ENCODE results near the gene GPR150.
"Not testable (repeated sequence)": the region's sequence is repeated elsewhere in the genome, so short reads cannot be mapped to it uniquely, and the experiment has no call there.

The GPR150 gene

DNA sequence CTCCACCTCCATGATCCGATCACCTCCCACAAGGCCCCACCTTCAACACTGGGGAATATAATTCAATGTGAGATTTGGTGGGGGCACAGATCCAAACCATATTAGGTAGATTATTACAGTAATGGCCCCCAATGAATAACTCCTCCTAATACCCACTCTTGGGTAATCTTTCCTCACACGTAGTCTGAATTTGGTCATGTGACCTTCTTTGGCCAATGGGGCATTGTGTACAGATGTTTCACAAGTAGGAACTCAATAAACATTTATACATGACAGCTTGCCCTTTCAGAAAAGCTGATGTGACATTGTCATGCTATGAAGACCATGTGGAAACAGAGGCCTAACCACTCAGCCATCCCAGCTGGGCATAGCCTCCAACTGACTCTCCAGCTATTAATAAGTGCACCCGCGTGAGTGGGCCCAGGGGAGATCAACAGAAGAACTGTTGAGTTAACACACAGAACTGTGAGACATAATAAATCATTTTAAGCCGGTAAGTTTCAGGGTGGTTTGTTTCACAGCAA lies 10.6 kb downstream of the GPR150 start:
- H3K9me3 ChIP-seq (ENCODE audit: control extremely low read depth in 1 of 5, control insufficient read depth in 4 of 5, insufficient read depth in 2 of 5, low read depth in 1 of 5, low read length in 4 of 5), result peaks cover 0 to 3% (median 0%) of the 10 kb centered on the region in 5 experiments
- no peak overlapping the region for H3K4me3 ChIP-seq (ENCODE audit: control insufficient read depth in 1 of 7, extremely low read depth in 1 of 7, insufficient read depth in 4 of 7, low read depth in 2 of 7, low read length in 6 of 7)
- no peaks in the 10 kb centered on the region for H3K27me3 ChIP-seq (replicated peaks in 2 of 5; ENCODE audit: control insufficient read depth in 4 of 5, insufficient read depth in 5 of 5, low read length in 4 of 5)
- no peak overlapping the region for H3K27ac ChIP-seq (ENCODE audit: insufficient read depth in 1 of 2, low read depth in 1 of 2, low read length in 2 of 2, poor library complexity in 1 of 2, severe bottlenecking in 2 of 2)
- DNase-seq, result no peak
- H3K36me3 ChIP-seq (ENCODE audit: control insufficient read depth in 4 of 4, insufficient read depth in 4 of 4, low read length in 3 of 4), result no peaks in the 10 kb centered on the region
- WGBS (ENCODE audit: insufficient coverage), result 89% methylated on average over 2 of the region's 5 CpGs
- ChIA-PET POLR2A (no interaction called here), CTCF (interaction anchor here (1.0 to 2.2 kb wide), 4 partner anchors 13 to 74 kb away, joined by 3 to 5 read pairs (median 4); partner anchors contain the start of gene RFESD)
- H3K4me1 ChIP-seq (ENCODE audit: control extremely low read depth in 1 of 4, control insufficient read depth in 4 of 4, insufficient read depth in 4 of 4, low read length in 3 of 4), result peaks cover 0 to 4% (median 0%) of the 10 kb centered on the region in 4 experiments

- H3K4me1 ChIP-seq (ENCODE audit: control extremely low read depth in 1 of 4, control insufficient read depth in 4 of 4, insufficient read depth in 4 of 4, low read length in 3 of 4), result peaks cover 0 to 4% (median 0%) of the 10 kb centered on the region in 4 experiments
- WGBS (ENCODE audit: insufficient coverage), result no CpG with 5 or more reads among the region's 2 CpGs
- no peak for DNase-seq
- H3K27ac ChIP-seq (ENCODE audit: insufficient read depth in 1 of 2, low read depth in 1 of 2, low read length in 2 of 2, poor library complexity in 1 of 2, severe bottlenecking in 2 of 2), result no peak overlapping the region
- no peaks in the 10 kb centered on the region for H3K36me3 ChIP-seq (ENCODE audit: control insufficient read depth in 4 of 4, insufficient read depth in 4 of 4, low read length in 3 of 4)
- peaks cover 0 to 3% (median 0%) of the 10 kb centered on the region in 5 experiments for H3K9me3 ChIP-seq (ENCODE audit: control extremely low read depth in 1 of 5, control insufficient read depth in 4 of 5, insufficient read depth in 2 of 5, low read depth in 1 of 5, low read length in 4 of 5)
- no peaks in the 10 kb centered on the region for H3K27me3 ChIP-seq (replicated peaks in 2 of 5; ENCODE audit: control insufficient read depth in 4 of 5, insufficient read depth in 5 of 5, low read length in 4 of 5)
- H3K4me3 ChIP-seq (ENCODE audit: control insufficient read depth in 1 of 7, extremely low read depth in 1 of 7, insufficient read depth in 4 of 7, low read depth in 2 of 7, low read length in 6 of 7), result no peak overlapping the region
- CTCF ChIA-PET, result interaction anchor here (1.0 to 2.2 kb wide), 5 partner anchors 9 to 75 kb away, joined by 3 to 14 read pairs (median 5); partner anchors contain the start of gene RFESD
- POLR2A ChIA-PET, result no interaction called here
Observed at GRCh38 chr5:95631255-95631958, 11.5 kb downstream of the GPR150 start.

DNA sequence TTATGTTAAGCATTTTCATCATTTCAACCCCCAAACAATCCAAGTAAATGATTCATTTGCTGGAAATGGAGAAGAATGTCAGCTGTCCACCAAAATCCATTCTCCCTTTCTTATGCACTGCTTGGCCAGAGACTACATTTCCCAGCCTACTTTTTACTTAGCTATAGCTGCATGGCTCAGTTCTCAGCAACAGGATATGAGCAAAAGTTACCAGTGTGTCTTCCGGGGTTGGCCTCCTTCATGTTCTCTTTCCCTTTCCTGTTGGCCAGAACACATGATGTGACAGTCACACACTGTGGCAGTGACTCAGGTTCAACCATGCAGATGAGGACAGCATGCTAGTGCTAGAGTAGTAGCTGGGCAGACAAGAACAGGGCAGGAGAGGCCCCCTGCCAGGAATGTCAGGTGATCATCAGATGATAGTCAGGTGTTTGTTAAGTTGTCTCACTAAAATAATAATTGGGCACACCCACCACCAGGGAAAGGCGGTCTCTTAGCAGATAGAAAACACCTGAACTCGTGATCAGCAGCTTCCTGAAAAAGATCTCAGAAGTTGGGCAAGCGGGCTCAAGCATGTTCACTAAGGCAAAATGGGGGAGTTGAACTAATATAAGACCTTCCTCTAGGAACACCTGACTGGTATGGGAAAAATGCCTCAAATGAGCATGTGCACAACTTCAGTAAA lies 12.2 kb downstream of the GPR150 start:
- H3K27ac ChIP-seq (ENCODE audit: insufficient read depth in 1 of 2, low read depth in 1 of 2, low read length in 2 of 2, poor library complexity in 1 of 2, severe bottlenecking in 2 of 2), result no peak overlapping the region
- peaks cover 0 to 3% (median 0%) of the 10 kb centered on the region in 5 experiments for H3K9me3 ChIP-seq (ENCODE audit: control extremely low read depth in 1 of 5, control insufficient read depth in 4 of 5, insufficient read depth in 2 of 5, low read depth in 1 of 5, low read length in 4 of 5)
- DNase-seq, result peak in 2 of 3 donors; percentile 66 to 80
- CTCF ChIA-PET, result interaction anchor here (1.7 to 2.2 kb wide), 3 partner anchors 9 to 15 kb away, joined by 5 to 14 read pairs (median 5); partner anchors contain the start of gene RFESD
- WGBS (ENCODE audit: insufficient coverage), result 66% methylated on average over 3 of the region's 4 CpGs
- peaks cover 0 to 4% (median 0%) of the 10 kb centered on the region in 4 experiments for H3K4me1 ChIP-seq (ENCODE audit: control extremely low read depth in 1 of 4, control insufficient read depth in 4 of 4, insufficient read depth in 4 of 4, low read length in 3 of 4)
- H3K36me3 ChIP-seq (ENCODE audit: control insufficient read depth in 4 of 4, insufficient read depth in 4 of 4, low read length in 3 of 4), result no peaks in the 10 kb centered on the region
- POLR2A ChIA-PET, result no interaction called here
- H3K27me3 ChIP-seq (replicated peaks in 2 of 5; ENCODE audit: control insufficient read depth in 4 of 5, insufficient read depth in 5 of 5, low read length in 4 of 5), result no peaks in the 10 kb centered on the region
- no peak overlapping the region for H3K4me3 ChIP-seq (ENCODE audit: control insufficient read depth in 1 of 7, extremely low read depth in 1 of 7, insufficient read depth in 4 of 7, low read depth in 2 of 7, low read length in 6 of 7)

GRCh38 chr5:95632942-95633341 lies 13.1 kb downstream of the GPR150 start:
- POLR2A ChIA-PET; DNase-seq; H3K27ac ChIP-seq (ENCODE audit: insufficient read depth in 1 of 2, low read depth in 1 of 2, low read length in 2 of 2, poor library complexity in 1 of 2, severe bottlenecking in 2 of 2); H3K9me3 ChIP-seq (ENCODE audit: control extremely low read depth in 1 of 5, control insufficient read depth in 4 of 5, insufficient read depth in 2 of 5, low read depth in 1 of 5, low read length in 4 of 5); H3K36me3 ChIP-seq (ENCODE audit: control insufficient read depth in 4 of 4, insufficient read depth in 4 of 4, low read length in 3 of 4); H3K4me3 ChIP-seq (ENCODE audit: control insufficient read depth in 1 of 7, extremely low read depth in 1 of 7, insufficient read depth in 4 of 7, low read depth in 2 of 7, low read length in 6 of 7); H3K4me1 ChIP-seq (ENCODE audit: control extremely low read depth in 1 of 4, control insufficient read depth in 4 of 4, insufficient read depth in 4 of 4, low read length in 3 of 4); H3K27me3 ChIP-seq (replicated peaks in 2 of 5; ENCODE audit: control insufficient read depth in 4 of 5, insufficient read depth in 5 of 5, low read length in 4 of 5): not testable (repeated sequence)
- WGBS (ENCODE audit: insufficient coverage), result no CpG with 5 or more reads among the region's 2 CpGs
- CTCF ChIA-PET, result interaction anchor here (2.0 to 2.2 kb wide), 2 partner anchors 10 kb away, joined by 5 to 14 read pairs; no protein-coding TSS in a partner anchor

- Histone ChIP-seq H3K9me3 (ENCODE audit: control extremely low read depth in 1 of 5, control insufficient read depth in 4 of 5, insufficient read depth in 2 of 5, low read depth in 1 of 5, low read length in 4 of 5) (peaks cover 0 to 3% (median 0%) of the 10 kb centered on the region in 5 experiments), H3K4me3 (ENCODE audit: control insufficient read depth in 1 of 7, extremely low read depth in 1 of 7, insufficient read depth in 4 of 7, low read depth in 2 of 7, low read length in 6 of 7) (no peak overlapping the region), H3K27me3 (replicated peaks in 2 of 5; ENCODE audit: control insufficient read depth in 4 of 5, insufficient read depth in 5 of 5, low read length in 4 of 5) (no peaks in the 10 kb centered on the region), H3K27ac (ENCODE audit: insufficient read depth in 1 of 2, low read depth in 1 of 2, low read length in 2 of 2, poor library complexity in 1 of 2, severe bottlenecking in 2 of 2) (no peak overlapping the region), H3K4me1 (ENCODE audit: control extremely low read depth in 1 of 4, control insufficient read depth in 4 of 4, insufficient read depth in 4 of 4, low read length in 3 of 4) (peaks cover 0 to 4% (median 0%) of the 10 kb centered on the region in 4 experiments), H3K36me3 (ENCODE audit: control insufficient read depth in 4 of 4, insufficient read depth in 4 of 4, low read length in 3 of 4) (no peaks in the 10 kb centered on the region)
- 100% methylated on average over 3 of the region's 3 CpGs for WGBS (ENCODE audit: insufficient coverage)
- DNase-seq, result no peak
- ChIA-PET POLR2A (no interaction called here), CTCF (no interaction called here)
Observed at GRCh38 chr5:95633671-95634070, 13.8 kb downstream of the GPR150 start.

DNA sequence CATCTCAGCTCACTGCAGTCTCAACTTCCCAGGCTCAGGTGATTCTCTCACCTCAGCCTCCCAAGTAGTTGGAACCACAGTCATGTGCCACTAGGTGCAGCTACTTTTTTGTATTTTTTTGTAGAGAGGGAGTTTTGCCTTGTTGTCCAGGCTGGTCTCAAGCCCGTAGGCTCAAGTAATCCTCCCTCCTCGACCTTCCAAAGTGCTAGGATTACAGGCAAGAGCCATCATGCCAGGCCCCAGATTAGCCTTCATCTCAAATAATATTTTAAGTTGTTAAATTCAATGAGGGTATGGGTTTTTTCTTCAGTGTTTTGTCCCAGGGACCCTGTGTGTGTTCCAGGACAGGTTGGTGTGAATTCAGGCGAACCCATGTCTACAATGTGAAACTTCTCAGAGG lies 14.2 kb downstream of the GPR150 start:
- H3K27me3 ChIP-seq (replicated peaks in 2 of 5; ENCODE audit: control insufficient read depth in 4 of 5, insufficient read depth in 5 of 5, low read length in 4 of 5), result no peaks in the 10 kb centered on the region
- H3K4me3 ChIP-seq (ENCODE audit: control insufficient read depth in 1 of 7, extremely low read depth in 1 of 7, insufficient read depth in 4 of 7, low read depth in 2 of 7, low read length in 6 of 7), result no peak overlapping the region
- no peaks in the 10 kb centered on the region for H3K36me3 ChIP-seq (ENCODE audit: control insufficient read depth in 4 of 4, insufficient read depth in 4 of 4, low read length in 3 of 4)
- peaks cover 0 to 3% (median 0%) of the 10 kb centered on the region in 5 experiments for H3K9me3 ChIP-seq (ENCODE audit: control extremely low read depth in 1 of 5, control insufficient read depth in 4 of 5, insufficient read depth in 2 of 5, low read depth in 1 of 5, low read length in 4 of 5)
- CTCF ChIA-PET, result no interaction called here
- POLR2A ChIA-PET, result no interaction called here
- no peak for DNase-seq
- 90% methylated on average over 2 of the region's 3 CpGs for WGBS (ENCODE audit: insufficient coverage)
- H3K27ac ChIP-seq (ENCODE audit: insufficient read depth in 1 of 2, low read depth in 1 of 2, low read length in 2 of 2, poor library complexity in 1 of 2, severe bottlenecking in 2 of 2), result no peak overlapping the region
- peaks cover 0 to 4% (median 0%) of the 10 kb centered on the region in 4 experiments for H3K4me1 ChIP-seq (ENCODE audit: control extremely low read depth in 1 of 4, control insufficient read depth in 4 of 4, insufficient read depth in 4 of 4, low read length in 3 of 4)

GRCh38 chr5:95638632-95639031 lies 18.7 kb downstream of the GPR150 start:
- Histone ChIP-seq H3K36me3 (ENCODE audit: control insufficient read depth in 4 of 4, insufficient read depth in 4 of 4, low read length in 3 of 4) (no peaks in the 10 kb centered on the region), H3K4me3 (ENCODE audit: control insufficient read depth in 1 of 7, extremely low read depth in 1 of 7, insufficient read depth in 4 of 7, low read depth in 2 of 7, low read length in 6 of 7) (no peak overlapping the region), H3K4me1 (ENCODE audit: control extremely low read depth in 1 of 4, control insufficient read depth in 4 of 4, insufficient read depth in 4 of 4, low read length in 3 of 4) (no peaks in the 10 kb centered on the region), H3K27ac (ENCODE audit: insufficient read depth in 1 of 2, low read depth in 1 of 2, low read length in 2 of 2, poor library complexity in 1 of 2, severe bottlenecking in 2 of 2) (no peak overlapping the region), H3K27me3 (replicated peaks in 2 of 5; ENCODE audit: control insufficient read depth in 4 of 5, insufficient read depth in 5 of 5, low read length in 4 of 5) (no peaks in the 10 kb centered on the region), H3K9me3 (ENCODE audit: control extremely low read depth in 1 of 5, control insufficient read depth in 4 of 5, insufficient read depth in 2 of 5, low read depth in 1 of 5, low read length in 4 of 5) (no peaks in the 10 kb centered on the region)
- CTCF ChIA-PET, result no interaction called here
- POLR2A ChIA-PET, result no interaction called here
- no peak for DNase-seq
- 69% methylated on average over 3 of the region's 3 CpGs for WGBS (ENCODE audit: insufficient coverage)

Measured in common myeloid progenitor, CD34-positive (primary cell).